Measurements from ENCODE around the gene CCDC85C. TPM values are rescaled to one million over a fixed set of nuclear protein-coding genes. Genes with fewer than 3 reads are reported as not detected.

Gene CCDC85C
- total RNA-seq, 4 donors from 2014 or later, result 0.34 to 1.7 (median 0.80) TPM

- no peak for TF ChIP-seq CTCF (IDR thresholded peaks at IDR 0.05; ENCODE audit: low read depth)
These were observed 87.0 kb downstream of the CCDC85C start for GRCh38 chr14:99516871-99517642.

- no peak for TF ChIP-seq CTCF (IDR thresholded peaks at IDR 0.05; ENCODE audit: low read depth)
These were observed 87.7 kb downstream of the CCDC85C start for GRCh38 chr14:99516156-99516870.

GRCh38 chr14:99515301-99516155 is 88.5 kb downstream of the CCDC85C start:
- no peak for TF ChIP-seq CTCF (IDR thresholded peaks at IDR 0.05; ENCODE audit: low read depth)

GRCh38 chr14:99514552-99515300 is 89.3 kb downstream of the CCDC85C start:
- no peak for TF ChIP-seq CTCF (IDR thresholded peaks at IDR 0.05; ENCODE audit: low read depth)

GRCh38 chr14:99513946-99514551 is 90.0 kb downstream of the CCDC85C start:
- no peak for TF ChIP-seq CTCF (IDR thresholded peaks at IDR 0.05; ENCODE audit: low read depth)

GRCh38 chr14:99513183-99513694 is 90.8 kb downstream of the CCDC85C start:
- TF ChIP-seq CTCF (IDR thresholded peaks at IDR 0.05; ENCODE audit: low read depth), result no peak

All from subcutaneous adipose tissue (tissue), 4 donors.